Motor neuron (in vitro differentiated cells): Measurements from ENCODE around the gene C11orf42. TPM values are rescaled to one million over a fixed set of nuclear protein-coding genes. Genes with fewer than 3 reads are reported as not detected.

Experiments
- ATAC-seq, 8 experiments: fragments of 200-7000 bp; cut with Tn5 transposase; replicated peaks in 6 of 8; 2 replicates each; pipeline ENCODE4 v1.8.0; 2021; ENCODE audit warnings: mild to moderate bottlenecking in 8 of 8, moderate library complexity in 8 of 8
- H3K27ac ChIP-seq, 2 donors: fragments of 250-450 bp; sonication (Bioruptor Pico); 2 replicates each; pipeline ENCODE4 v1.9.0; 2021; ENCODE audit warnings: antibody characterized with exemption in 2 of 2, mild to moderate bottlenecking in 2 of 2, moderate library complexity in 1 of 2
- H3K4me1 ChIP-seq, 2 donors: fragments of 250-450 bp; sonication (Bioruptor Pico); replicated peaks in 1 of 2; 2 replicates each; pipeline ENCODE4 v1.6.1; 2021; ENCODE audit warnings: antibody characterized with exemption in 2 of 2, mild to moderate bottlenecking in 2 of 2, moderate library complexity in 1 of 2
- H3K4me3 ChIP-seq, 5 donors: fragments of 250-450 bp; sonication (Bioruptor Pico); 2 replicates each; pipeline ENCODE4 v1.9.0; 2021; ENCODE audit warnings: antibody characterized with exemption in 5 of 5, mild to moderate bottlenecking in 5 of 5, moderate library complexity in 4 of 5
- WGBS, 10 experiments: fragments of 450-650 bp; shearing (Covaris generic); methylation state at CpG; one replicate each; pipeline ENCODE4 v1.0.0; 2022; 5-methylcytosine and 5-hydroxymethylcytosine counted together
- in situ Hi-C, 9 experiments: fragments of 400-800 bp; cut with MboI; loops; one replicate each; pipeline ENCODE4 v1.15.0; 2021; ENCODE audit warnings: low sequenced_read_pairs in 9 of 9, low pct_unique_long_range_greater_than_20kb in 2 of 9; ENCODE audit not compliant: unreplicated experiment in 9 of 9
- total RNA-seq, 8 experiments: library from RNA; unstranded; fragments of 300-600 nt; gene quantifications; 2 replicates each; pipeline versions ENCODE4 v1.2.3 to v1.2.4, GENCODE V29; 2022

Gene C11orf42
- total RNA-seq, 8 experiments from 2014 or later: 0.50 to 1.3 (median 0.81) TPM; not detected in 1

DNA sequence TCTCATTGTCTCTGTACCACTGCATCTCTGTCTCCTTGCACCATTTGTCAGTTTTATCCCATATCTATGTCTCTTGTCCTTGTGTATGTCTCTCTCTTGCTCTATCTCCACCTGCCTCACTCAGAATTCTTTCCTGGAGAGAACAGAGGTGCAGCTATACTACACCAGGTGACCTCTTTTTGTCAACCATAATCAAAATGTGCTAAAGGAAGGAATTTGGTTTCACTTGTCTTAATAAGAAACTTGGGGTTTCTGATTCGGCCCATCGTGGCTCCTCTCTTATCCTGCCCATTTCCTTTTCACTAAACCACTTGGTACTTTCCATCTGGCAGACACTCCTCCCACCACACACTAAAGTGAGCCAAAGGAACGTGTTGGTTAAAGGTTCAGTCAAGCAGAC lies 2.0 kb upstream of the C11orf42 start:
- 62 to 100% (median 89%) methylated on average over 1 to 3 of the region's 3 CpGs; no CpG with 5 or more reads in 2 of the 10 experiments for WGBS, 10 experiments
- in situ Hi-C loops: no loop called here

DNA sequence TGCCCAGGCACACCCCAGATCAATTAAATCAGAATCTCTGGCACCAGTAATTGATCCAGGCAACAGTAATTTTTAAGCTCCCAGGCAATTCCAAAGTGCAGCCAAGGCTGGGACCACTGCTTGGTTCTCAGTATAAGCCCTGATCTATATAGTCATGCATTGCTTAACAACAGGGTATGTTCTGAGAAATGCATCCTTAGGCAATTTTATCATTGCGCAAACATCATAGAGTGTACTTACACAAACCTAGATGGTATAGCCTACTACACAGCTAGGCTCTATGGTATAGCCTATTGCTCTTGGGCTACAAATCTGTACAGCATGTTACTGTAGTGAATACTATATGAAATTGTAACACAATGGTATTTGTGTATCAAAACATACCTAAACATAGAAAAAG lies 651 bp upstream of the C11orf42 start:
- no peak for ATAC-seq

More for the DNA sequence above, 2.0 kb upstream of the C11orf42 start:
- H3K27ac ChIP-seq: no peak overlapping the region
- H3K4me3 ChIP-seq: no peak overlapping the region
- no peaks in the 10 kb centered on the region for H3K4me1 ChIP-seq
- ATAC-seq: no peak

DNA sequence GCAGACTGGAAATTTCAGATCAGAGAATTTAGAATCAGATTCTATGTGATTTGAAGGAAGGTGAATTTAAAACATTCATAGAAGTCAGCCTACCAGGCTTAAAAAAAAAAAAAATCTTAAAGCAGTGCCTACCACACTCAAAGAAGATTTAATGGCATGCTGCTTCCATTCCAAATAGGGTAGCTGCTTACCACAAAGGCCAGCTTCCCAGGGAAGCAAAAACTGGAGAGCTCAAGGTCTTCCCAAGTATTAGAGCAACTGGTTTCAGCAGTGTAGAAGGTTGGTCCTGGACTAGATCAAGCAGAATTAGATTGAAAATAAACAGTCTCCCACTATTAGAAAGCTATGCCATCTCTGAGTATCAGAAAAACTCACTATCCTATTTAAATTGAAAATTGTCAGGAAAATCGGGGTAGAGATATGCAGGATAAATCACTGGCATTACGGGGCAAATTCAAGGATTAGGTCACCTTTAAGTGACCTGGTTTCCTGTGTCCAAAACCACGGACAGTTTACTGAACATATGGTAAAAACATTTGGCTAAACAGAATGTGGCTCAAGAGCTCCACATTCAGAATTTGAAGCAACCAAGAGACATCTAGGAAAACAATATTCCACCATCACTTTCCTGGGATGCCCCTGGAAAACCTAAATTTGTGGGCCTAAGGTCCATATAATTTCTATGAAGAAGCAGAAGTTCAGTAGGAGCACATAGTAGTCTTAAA lies 1.3 kb downstream of the C11orf42 start:
- in situ Hi-C loops: no loop called here
- no peak for ATAC-seq
- Histone ChIP-seq H3K4me1 (no peaks in the 10 kb centered on the region), H3K27ac (no peak overlapping the region), H3K4me3 (no peak overlapping the region)
- WGBS, 10 experiments: 70 to 100% (median 88%) methylated on average over 1 to 3 of the region's 3 CpGs; no CpG with 5 or more reads in 1 of the 10 experiments

More for the DNA sequence above, 651 bp upstream of the C11orf42 start:
- in situ Hi-C loops: no loop called here
- Histone ChIP-seq H3K4me3 (no peak overlapping the region), H3K4me1 (no peaks in the 10 kb centered on the region), H3K27ac (no peak overlapping the region)
- whole genome bisulfite sequencing, 10 experiments: 86 to 100% (median 94%) methylated on average over 1 of the region's 1 CpG; no CpG with 5 or more reads in 6 of the 10 experiments

DNA sequence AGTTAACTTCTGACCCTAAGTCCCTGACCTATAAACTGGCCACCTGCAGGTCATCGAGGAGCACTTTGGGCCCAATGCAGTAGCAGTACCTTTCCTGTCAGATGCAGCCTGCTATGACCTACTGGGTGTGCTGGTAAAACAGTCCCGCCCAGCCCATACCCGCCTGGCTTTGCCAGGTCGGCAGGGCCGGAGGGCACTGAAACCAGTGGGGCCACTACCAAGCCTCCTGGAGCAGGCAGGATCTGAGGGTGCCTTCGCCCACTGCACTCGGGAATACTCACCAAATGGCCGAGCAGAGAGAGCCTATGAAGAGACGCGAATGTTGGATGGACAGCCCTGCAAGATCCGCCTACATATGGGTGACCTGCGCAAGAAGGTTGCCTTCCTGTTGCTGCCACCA lies 4.4 kb downstream of the C11orf42 start:
- WGBS, 10 experiments: 96 to 100% (median 100%) methylated on average over 1 to 4 of the region's 12 CpGs; no CpG with 5 or more reads in 7 of the 10 experiments

DNA sequence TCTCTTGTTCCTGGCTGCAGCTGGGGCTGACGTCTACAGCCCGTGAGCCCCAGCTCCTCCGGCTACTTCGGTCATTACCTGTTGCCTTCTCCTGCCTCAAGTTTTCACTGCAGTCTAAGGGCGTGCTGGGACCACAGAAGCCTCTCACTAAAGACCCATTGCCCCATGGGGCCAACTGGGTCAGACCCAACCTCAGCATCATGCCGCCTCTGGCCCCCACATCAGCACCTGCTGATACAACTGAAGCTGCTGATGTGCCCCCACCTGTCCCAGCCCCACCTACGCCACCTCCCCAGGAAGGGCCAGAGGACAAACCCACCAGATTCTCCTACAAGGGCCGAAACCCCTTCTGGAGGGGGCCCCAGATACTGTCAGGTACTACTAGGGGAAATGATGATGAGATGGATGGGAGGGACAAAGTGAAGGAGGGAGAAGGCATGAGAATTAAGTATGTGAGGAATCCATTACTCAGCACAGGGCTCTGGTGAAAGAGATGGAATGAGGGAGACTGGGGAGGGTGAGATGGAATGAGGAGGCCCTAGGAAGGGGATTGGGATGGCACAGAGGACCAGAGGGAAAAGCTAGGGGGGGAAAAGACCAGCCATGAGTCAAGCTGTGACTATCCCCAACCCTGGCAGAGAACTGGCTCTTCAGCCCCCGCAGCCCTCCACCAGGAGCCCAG lies 5.1 kb downstream of the C11orf42 start:
- Histone ChIP-seq H3K27ac (no peak overlapping the region), H3K4me1 (no peaks in the 10 kb centered on the region), H3K4me3 (no peak overlapping the region)
- in situ Hi-C loops: no loop called here
- ATAC-seq: no peak
- 94 to 100% (median 96%) methylated on average over 1 to 4 of the region's 9 CpGs; no CpG with 5 or more reads in 7 of the 10 experiments for WGBS, 10 experiments

More for the DNA sequence above, 4.4 kb downstream of the C11orf42 start:
- in situ Hi-C loops: no loop called here
- Histone ChIP-seq H3K4me1 (no peaks in the 10 kb centered on the region), H3K27ac (no peak overlapping the region), H3K4me3 (no peak overlapping the region)
- ATAC-seq: no peak

DNA sequence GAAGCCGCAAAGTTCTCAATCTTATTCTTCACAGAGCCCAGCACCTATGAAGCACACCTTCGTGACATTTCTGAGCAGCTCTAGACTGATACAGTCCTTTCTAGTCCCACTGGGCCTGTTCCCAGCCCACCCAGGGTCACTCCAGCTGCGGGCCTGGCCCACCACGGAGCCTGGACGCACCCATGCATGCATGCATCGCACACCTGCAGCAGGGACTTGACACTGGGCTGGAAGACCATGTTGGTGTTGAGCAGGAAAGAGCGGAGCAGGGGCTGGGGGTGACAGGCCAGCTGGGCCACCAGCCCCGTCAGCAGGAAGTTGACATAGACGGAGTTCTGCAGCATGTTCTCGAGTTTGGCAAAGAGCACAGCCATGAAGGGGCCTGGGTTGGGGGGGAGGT lies 9.2 kb downstream of the C11orf42 start:
- Histone ChIP-seq H3K27ac (no peak overlapping the region), H3K4me1 (no peaks in the 10 kb centered on the region), H3K4me3 (no peak overlapping the region)
- in situ Hi-C loops: no loop called here
- WGBS, 10 experiments: 93 to 100% (median 100%) methylated on average over 1 to 8 of the region's 10 CpGs; no CpG with 5 or more reads in 6 of the 10 experiments
- ATAC-seq: no peak

DNA sequence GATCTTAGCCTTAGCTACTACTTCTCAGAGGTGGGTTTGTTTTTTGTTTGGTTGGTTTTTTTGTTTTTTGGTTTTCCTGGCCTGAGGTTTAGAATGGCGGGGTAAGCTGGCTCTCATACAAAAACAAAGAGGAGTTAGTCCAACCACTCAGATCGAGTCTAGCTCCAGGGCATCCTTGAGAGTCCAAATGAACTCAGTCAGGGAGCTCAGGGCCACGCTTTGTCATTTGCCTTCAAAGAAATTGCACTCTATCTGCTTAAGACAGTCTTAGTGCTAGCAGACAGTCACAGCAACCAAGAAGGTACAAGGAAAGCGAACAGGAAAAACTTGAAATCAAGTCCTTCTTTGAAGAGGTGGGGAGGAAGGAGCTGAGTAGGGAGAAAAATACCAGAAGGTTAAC lies 11.1 kb downstream of the C11orf42 start:
- no peak for ATAC-seq
- H3K4me1 ChIP-seq: no peaks in the 10 kb centered on the region
- 90 to 100% (median 100%) methylated on average over 1 to 4 of the region's 4 CpGs; no CpG with 5 or more reads in 1 of the 10 experiments for WGBS, 10 experiments
- in situ Hi-C loops: no loop called here
- no peak overlapping the region for H3K4me3 ChIP-seq
- H3K27ac ChIP-seq: no peak overlapping the region

DNA sequence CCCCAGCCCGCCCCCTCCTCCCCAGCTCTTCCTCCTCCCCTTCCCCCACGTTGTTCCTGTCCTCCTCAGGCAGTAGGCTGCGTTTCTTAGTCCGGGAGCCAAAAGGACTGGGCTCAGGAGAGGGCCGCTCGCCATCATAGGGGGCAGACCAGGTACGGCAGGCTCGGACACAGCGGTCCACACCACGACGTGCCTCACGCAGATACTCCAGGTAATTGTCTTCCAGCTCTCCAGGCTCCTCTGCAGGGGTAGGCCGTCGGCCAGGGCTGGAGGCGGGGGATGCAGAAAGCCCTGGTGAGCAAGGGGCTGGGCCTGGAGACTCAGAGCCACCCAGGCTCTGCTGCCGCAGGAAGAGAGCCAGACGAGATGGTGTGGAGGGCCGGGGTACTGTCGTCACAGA lies 12.4 kb downstream of the C11orf42 start:
- no peak for ATAC-seq
- Histone ChIP-seq H3K4me1 (no peaks in the 10 kb centered on the region), H3K27ac (no peak overlapping the region), H3K4me3 (no peak overlapping the region)
- 60 to 100% (median 93%) methylated on average over 2 to 4 of the region's 19 CpGs; no CpG with 5 or more reads in 6 of the 10 experiments for WGBS, 10 experiments
- in situ Hi-C loops: no loop called here

DNA sequence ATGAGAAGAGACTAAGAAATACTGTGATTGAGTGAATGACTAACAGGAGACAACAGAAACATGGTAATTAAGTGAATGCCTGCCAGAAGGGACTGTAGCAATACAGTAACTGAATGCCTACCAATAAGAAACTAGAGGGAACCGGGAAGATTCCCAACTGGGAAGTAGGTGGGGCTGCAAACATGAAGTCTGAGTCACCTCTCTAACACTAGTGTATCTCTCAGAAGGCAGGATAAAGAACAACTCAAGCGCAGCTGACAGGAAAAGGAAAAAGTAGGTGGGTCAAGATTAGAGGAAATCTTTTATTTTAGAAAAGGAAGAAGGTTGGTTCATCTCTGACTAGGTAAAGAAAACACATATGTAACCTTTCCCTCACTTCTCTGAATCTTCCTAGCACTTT lies 14.0 kb downstream of the C11orf42 start:
- in situ Hi-C loops: no loop called here
- no peak overlapping the region for H3K4me3 ChIP-seq
- WGBS, 10 experiments: 0 to 100% (median 83%) methylated on average over 1 to 2 of the region's 2 CpGs; no CpG with 5 or more reads in 1 of the 10 experiments
- H3K27ac ChIP-seq: no peak overlapping the region
- no peaks in the 10 kb centered on the region for H3K4me1 ChIP-seq
- ATAC-seq: peak in 3 of 8 experiments; percentile 98 to 100 (median 99)

DNA sequence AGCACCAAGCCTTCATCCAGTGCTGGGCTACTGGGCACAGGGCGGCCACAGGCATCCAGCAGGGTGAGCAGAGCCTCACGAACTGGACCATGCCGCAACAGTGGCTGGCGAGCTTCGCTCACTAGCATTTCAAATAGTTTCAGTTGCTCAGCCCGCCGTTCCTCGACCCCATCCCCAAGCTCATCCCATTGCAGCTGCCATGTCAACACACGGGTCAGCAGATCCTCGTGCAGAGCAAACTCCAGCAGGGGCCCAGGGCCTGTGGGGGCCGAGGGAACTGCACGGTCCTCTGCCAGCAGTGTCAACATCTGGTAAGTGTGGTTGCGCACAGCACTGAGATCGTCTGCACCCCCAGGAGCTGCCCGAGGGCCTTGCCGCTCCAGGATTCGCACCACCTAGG lies 18.5 kb downstream of the C11orf42 start:
- in situ Hi-C loops: no loop called here
- H3K4me3 ChIP-seq: no peak overlapping the region
- no peaks in the 10 kb centered on the region for H3K4me1 ChIP-seq
- WGBS, 10 experiments: 92 to 100% (median 99%) methylated on average over 2 to 12 of the region's 17 CpGs; no CpG with 5 or more reads in 6 of the 10 experiments
- no peak overlapping the region for H3K27ac ChIP-seq
- no peak for ATAC-seq

DNA sequence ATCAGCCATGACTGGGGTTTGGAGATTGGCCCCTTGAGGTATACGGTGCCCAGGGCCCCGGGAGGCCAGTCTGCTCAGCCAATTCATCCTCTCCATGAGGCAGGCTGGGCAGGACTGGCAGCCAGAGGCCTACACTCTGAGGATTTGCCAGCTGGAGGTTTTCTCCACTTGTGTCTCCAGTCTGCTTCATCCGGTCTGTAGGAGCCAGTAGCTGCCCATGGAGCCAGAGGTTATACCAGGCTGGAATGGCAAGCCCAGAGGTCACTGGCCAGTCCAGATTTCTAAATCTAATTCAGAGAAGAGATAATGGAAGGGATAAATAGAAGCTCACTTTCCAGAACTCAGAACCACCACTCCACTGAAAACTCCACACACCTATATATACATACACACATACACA lies 19.1 kb downstream of the C11orf42 start:
- 100% methylated on average over 1 to 3 of the region's 3 CpGs; no CpG with 5 or more reads in 7 of the 10 experiments for WGBS, 10 experiments
- H3K4me1 ChIP-seq: no peaks in the 10 kb centered on the region
- no peak overlapping the region for H3K4me3 ChIP-seq
- H3K27ac ChIP-seq: no peak overlapping the region
- ATAC-seq: no peak
- in situ Hi-C loops: no loop called here

DNA sequence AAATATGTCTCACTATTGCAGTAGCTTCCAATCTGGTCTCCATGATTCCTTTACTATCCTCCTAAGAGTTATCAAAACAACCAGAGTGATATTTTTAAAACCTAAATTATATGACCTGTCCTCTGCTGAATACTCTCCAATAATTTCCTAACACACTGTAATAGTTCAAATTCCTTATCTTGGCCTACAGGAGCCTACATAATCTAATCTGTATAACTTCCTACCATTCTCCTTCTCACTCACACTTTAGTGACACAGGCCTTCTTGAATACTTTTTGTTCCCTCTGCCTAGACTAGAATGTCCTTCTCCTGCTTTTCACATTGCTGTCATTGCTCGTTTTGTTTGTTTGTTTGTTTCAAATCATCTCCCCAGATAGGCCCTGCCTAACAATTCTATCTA lies 19.7 kb downstream of the C11orf42 start:
- WGBS, 10 experiments: 29 to 100% (median 67%) methylated on average over 1 of the region's 1 CpG; no CpG with 5 or more reads in 3 of the 10 experiments
- ATAC-seq: no peak

DNA sequence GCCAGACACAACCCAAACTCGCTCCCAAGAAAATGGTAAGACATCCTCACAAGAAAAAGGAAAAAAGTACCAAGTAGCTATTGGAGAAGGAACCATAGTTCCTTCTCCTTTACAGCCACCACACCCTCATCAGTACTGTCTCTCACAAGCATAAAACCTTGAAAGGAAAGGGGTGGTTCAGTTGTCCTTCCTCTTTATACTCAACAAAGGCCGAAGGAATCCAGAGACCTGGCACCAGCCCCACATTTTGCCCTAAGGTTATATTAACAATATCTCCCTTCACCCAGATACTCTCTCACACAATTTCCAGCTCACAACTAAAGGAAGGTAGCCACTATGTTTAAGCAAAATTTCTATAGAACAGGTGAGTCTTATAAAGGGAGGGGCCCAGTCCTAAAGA lies 20.5 kb downstream of the C11orf42 start:
- in situ Hi-C loops: loop anchor here in 1 of 9 experiments (25.0 kb wide), 1 partner anchor 136 kb away; no protein-coding TSS in a partner anchor
- ATAC-seq: no peak
- 67 to 100% (median 94%) methylated on average over 1 to 2 of the region's 2 CpGs; no CpG with 5 or more reads in 2 of the 10 experiments for WGBS, 10 experiments
- H3K27ac ChIP-seq: no peak overlapping the region
- no peaks in the 10 kb centered on the region for H3K4me1 ChIP-seq
- H3K4me3 ChIP-seq: no peak overlapping the region

More for the DNA sequence above, 19.7 kb downstream of the C11orf42 start:
- no peak overlapping the region for H3K27ac ChIP-seq
- in situ Hi-C loops: loop anchor here in 1 of 9 experiments (25.0 kb wide), 1 partner anchor 137 kb away; no protein-coding TSS in a partner anchor
- no peaks in the 10 kb centered on the region for H3K4me1 ChIP-seq
- H3K4me3 ChIP-seq: no peak overlapping the region
